HG03378 (cell line): Measurements from ENCODE around the gene SPATA13.

ENCODE experiments used
- ATAC-seq: cut with Tn5 transposase; IDR thresholded peaks from one replicate; pipeline ENCODE4 v1.9.1; 2021; ENCODE audit warnings: mild to moderate bottlenecking, moderate library complexity; ENCODE audit not compliant: unreplicated experiment

SPATA13 gene

DNA sequence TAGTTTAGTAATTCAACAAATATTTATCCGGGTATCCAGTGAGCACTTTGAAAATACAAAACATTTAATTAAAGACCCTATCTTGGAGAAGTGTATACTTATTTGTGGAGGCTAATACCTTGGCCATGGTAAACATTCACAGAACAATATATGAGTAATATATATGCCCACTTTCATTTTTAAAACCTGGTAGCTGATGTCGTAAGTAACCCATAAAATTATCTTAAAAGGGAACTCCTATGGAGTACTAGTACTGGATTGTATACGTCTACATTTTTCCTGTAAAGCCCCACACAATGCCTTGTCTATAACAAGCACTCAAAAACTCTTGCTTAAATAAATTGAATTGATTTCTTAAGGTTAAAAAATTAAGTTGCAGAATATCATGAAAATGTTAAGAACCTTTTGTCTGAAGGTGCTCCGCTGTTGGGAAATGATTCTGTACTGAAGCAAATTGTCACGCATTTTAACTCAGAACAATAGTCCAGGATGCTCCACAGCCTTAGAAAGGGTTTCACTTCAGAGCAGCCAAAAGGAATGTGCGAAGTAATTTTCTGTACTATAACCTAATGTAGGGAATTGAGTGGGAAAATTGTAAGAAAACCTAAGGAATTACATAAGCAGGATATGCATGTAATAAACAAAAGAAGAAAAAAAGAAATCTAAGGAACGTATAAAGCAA, 90.0 kb downstream of the SPATA13 start:
- no peak for ATAC-seq

DNA sequence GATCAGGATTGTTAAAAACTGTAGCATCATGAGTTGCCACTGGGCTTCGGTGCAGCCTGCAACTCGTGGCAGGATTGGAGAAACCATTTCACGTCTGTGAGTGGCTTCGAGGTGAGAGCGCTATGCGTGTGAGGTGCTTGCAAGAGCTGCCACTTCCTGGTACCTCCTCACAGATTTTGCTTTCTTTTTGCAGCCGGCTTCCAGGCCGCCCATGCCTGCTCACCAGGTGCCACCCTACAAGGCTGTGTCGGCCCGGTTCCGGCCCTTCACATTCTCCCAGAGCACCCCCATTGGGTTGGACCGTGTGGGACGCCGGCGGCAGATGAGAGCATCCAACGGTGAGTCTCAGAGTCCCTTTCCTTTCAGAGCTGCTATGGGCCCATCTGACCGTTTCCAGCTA, 91.0 kb downstream of the SPATA13 start:
- ATAC-seq: no peak

DNA sequence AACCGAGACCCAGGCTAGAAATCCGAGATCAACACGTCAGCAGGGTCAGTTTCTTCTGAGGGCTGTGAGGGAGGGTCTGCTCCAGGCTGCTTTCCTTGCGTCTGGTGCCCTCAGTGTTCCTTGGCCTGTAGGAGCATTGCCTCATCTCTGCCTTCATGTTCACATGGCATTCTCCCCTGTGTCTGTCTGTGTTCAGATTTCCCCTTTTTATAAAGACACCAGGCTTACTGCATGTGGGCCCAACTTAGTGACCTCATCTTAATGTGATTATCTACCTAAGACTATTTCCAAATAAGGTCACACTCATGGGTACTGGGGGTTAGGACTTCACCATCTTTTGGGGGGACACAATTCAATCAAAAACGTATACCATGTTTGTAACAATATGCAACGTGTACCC, 91.6 kb downstream of the SPATA13 start:
- ATAC-seq: no peak

GRCh38 chr13:24253520-24254145, 93.1 kb downstream of the SPATA13 start:
- no peak for ATAC-seq

GRCh38 chr13:24254146-24254841, 93.8 kb downstream of the SPATA13 start:
- peak; percentile 67 for ATAC-seq

- no peak for ATAC-seq
Measured at GRCh38 chr13:24257497-24257896, 97.0 kb downstream of the SPATA13 start.

- ATAC-seq: no peak
Measured at GRCh38 chr13:24261566-24261965, 101.0 kb downstream of the SPATA13 start.

- no peak for ATAC-seq
Measured at GRCh38 chr13:24263632-24264031, 103.1 kb downstream of the SPATA13 start.

DNA sequence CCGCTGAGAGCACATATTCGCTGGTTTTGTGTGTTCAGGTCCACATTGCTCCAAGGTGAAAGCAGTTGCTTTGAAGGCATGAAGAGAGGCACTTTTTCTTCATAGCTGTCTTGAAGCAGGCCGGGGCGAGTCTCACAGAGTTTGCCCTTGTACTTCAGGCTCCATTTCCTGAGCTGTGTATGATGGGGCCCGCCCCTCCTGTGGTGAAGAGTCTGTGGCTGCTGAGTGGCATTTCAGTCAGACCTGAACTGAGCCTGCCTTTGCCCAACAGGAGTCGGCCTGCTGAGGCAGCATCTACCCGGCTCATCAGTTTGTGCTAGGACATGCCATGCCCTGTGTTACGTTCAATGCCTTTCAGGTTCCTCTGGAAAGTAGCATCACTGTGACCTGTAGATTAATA, 104.5 kb downstream of the SPATA13 start:
- peak; percentile 60 for ATAC-seq

DNA sequence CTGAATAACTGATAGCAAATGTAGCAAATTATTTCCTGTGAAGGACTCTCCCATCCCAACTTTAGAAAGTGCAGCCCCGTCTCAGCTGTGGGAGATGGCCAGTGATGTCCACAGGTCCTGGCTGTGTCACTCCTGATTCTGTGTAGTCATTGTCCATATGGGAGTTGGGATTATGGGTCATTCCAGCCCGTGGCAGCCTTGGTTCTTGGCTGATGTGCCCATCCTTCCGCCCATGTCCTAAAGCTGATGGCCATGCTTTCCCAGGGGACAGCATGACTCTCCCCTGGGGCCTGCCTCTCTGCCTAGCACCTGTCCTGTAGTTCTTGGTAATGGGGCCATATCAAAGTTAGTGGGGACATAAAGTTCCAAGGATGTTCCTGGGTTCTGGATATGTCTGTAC, 104.9 kb downstream of the SPATA13 start:
- no peak for ATAC-seq

DNA sequence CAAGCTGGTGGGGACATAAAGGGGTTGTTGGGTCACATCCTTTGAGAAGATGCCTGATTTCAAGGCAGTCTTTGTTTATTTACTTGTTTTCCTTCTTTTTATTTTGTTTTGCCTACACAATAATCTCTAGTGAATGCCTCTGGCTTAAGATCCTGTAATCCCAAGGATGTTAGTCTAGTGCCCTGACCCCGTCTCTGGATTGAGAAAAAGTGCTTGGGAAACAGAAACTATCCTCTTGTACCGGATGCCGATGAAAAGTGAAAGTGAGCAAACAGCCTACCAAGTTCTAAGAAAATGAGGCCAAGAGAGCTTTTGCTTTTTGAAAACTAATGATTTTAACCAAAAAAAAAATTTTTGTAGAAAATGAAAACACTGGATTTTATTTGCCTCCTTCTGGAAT, 106.8 kb downstream of the SPATA13 start:
- no peak for ATAC-seq

DNA sequence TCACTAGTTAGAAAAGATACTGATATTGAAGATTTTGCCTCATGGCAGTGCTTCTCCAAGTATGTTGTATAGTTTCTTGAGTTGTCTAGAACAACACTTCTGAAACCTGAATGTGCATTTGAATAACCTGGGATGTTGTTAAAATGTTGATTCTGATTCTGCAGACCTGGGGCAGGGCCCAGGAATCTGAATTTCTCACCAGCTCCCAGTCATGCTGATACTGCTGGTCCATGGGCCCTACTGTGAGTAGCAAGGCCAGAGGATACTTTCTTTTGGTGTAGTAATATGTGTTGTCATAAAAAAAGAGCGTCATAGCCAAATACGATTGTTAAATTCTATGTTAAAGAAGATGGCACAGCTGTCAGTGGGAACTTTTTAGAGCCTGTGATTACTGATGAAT, 107.3 kb downstream of the SPATA13 start:
- no peak for ATAC-seq

DNA sequence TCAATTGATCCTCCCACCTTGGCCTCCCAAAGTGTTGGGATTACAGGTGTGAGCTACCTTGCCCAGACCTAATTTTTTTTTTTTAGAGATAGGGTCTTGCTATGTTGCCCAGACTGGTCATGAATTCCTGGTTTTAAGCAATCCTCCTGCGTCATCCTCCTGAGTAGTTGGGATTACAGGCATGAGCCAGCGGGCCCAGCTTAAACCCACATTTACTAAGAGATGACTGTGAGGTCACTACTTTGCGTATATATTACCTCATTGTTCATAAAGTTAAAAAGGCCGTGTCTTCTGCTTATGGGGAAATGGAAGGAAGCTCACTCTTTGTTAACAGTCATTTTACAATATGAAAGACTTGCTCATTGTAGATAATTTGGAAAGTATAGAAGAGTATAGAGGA, 109.3 kb downstream of the SPATA13 start:
- ATAC-seq: no peak

GRCh38 chr13:24270639-24271141, 110.2 kb downstream of the SPATA13 start:
- ATAC-seq: peak; percentile 35

DNA sequence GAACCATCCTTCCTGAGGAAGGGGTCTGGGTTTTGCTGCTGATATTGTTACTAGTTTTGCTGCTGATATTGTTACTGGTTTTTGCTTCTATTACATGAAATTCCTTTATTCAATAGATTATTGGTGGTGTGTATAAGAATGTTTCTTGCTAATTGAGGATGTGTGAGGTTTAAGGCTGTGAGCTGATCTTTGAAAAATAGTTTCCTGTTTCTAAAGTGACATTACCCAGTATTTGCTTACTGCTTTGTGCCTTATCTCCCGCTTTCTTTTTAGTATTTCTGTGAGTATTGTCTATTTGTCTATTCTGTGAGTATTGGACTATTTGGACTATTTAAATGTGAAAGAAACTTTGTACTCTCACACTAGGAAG, 110.7 kb downstream of the SPATA13 start:
- no peak for ATAC-seq

- ATAC-seq: peak; percentile 54
Measured at GRCh38 chr13:24271601-24272451, 111.3 kb downstream of the SPATA13 start.

DNA sequence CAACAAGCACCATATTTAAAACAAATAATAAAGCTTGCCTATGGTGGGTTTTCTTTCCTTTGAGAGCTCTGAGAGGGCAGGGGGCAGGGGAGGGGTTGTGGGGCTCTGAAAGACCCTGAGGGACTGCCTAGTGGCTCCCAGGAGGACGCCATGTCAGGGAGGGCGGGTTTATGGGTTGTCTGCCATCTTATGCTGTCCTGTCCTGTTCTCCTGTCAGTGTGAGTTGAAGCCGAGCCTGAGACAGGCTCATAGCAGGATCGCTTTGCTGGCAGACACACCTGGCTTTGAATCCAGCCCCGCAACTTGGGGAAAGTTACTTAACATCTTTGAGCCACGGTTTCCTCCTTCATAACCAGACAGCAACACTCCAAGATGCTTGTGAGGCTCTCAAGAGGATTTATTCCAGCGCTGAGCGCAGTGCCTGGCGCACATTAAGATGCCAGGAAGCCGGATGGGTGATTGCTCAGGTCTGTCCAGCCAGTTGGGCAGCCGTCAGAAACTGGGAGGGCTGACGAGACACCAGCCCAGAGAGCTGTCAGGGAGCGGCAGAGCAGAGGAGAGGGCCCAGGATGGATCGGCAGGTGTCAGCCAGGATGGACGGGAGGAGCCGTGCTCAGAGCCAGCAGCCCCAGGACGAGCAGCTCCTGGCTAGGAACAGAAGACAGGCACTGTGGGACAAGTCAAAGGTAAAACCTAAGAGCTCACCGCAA, 112.1 kb downstream of the SPATA13 start:
- no peak for ATAC-seq

DNA sequence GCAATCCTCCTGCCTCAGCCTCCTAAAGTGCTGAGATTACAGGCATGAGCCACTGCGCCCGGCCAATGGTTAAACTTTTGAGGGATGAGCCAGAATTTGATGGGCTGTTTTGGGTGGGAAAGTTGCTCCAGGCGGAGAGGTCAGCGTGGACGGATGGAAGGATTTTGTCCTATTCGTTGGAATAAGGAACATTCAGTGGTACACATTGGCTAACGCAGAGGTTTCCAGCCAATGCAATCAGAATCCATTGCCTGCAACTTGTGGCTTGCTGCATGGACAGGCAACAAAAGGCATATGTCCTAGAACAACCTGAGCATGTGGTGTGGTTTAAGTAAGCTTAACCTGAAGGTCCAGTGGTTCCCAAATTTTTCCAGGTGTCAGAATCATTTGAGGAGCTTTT, 113.4 kb downstream of the SPATA13 start:
- ATAC-seq: no peak

DNA sequence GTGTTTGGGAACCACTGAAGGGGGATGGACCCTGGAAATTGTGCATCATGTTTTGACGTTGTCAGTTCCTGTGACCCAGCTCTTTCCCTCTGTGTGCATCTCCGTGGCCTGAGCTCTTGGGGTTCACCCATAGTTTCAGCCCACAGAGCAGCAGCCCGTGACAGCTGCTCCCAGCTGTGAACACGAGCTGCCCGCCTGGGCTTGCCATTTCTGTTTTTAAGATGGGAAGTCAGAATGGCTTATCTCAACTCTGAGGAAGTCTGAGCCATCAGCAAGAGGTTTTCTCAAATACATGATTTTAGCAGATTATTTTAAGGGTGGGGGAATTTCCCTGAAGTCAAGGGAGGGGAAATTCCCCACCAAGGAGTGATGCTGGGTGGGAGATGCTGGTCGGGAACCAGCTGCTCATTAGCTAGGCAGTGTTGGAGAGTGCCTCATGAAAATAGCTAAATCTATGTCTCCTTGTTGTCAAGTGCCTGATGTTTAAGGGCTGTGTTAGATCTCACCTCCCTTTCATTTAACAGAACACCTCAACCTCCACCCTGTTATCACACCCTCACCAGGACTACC, 114.0 kb downstream of the SPATA13 start:
- peak; percentile 53 for ATAC-seq

- ATAC-seq: no peak
Measured at GRCh38 chr13:24275041-24275440, 114.5 kb downstream of the SPATA13 start.
